Body of pancreas (tissue), 4 donors: ENCODE data around the gene CGAS.

ENCODE experiments used
- POLR2A ChIP-seq, 3 donors: fragments of 450-650 bp; IDR thresholded peaks; one replicate each; pipeline ENCODE4 v1.6.1; 2016; ENCODE audit warnings: antibody characterized with exemption in 3 of 3, mild to moderate bottlenecking in 2 of 3
- TF ChIP-seq, protein P1 (sequence below), 7 experiments: fragments of 450-650 bp in 4 of 7; fragments of 200-600 bp in 3 of 7; sonication (generic) in 3 of 7; IDR thresholded peaks; one replicate each; pipeline ENCODE4 v1.5.1; 2016 to 2019; ENCODE audit warnings: antibody characterized with exemption in 7 of 7

DNA sequence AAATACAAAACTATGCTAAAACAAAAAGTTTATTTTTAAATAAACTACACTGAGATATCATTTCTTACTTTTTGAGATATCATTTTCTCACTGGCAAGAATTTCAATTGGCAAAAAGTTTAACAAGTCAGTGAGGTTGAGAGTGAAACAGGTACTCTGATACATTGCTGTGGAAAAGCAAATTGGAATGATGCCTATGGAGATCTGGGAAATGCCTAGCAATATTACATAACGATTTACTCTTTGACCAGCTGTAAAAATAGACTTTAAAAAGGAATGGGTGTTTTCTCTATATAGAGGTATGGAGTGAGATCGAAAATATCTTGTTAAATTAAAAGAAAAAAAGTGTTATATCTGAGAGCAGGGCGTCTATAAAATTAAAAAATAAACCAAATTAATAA, 16.9 kb downstream of the CGAS start:
- TF ChIP-seq POLR2A (IDR thresholded peaks at IDR 0.05): no peak
- TF ChIP-seq, protein P1, sequence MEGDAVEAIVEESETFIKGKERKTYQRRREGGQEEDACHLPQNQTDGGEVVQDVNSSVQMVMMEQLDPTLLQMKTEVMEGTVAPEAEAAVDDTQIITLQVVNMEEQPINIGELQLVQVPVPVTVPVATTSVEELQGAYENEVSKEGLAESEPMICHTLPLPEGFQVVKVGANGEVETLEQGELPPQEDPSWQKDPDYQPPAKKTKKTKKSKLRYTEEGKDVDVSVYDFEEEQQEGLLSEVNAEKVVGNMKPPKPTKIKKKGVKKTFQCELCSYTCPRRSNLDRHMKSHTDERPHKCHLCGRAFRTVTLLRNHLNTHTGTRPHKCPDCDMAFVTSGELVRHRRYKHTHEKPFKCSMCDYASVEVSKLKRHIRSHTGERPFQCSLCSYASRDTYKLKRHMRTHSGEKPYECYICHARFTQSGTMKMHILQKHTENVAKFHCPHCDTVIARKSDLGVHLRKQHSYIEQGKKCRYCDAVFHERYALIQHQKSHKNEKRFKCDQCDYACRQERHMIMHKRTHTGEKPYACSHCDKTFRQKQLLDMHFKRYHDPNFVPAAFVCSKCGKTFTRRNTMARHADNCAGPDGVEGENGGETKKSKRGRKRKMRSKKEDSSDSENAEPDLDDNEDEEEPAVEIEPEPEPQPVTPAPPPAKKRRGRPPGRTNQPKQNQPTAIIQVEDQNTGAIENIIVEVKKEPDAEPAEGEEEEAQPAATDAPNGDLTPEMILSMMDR (IDR thresholded peaks at IDR 0.05): no peak
